ENCODE results near the gene MYO7B.
A peak's percentile ranks its signal among the peaks of the same experiment; 100 is the strongest.

Gene MYO7B

GRCh38 chr2:127588241-127588640 is 52.8 kb downstream of the MYO7B start:
- no peak for DNase-seq (ENCODE audit: low spot score)

- no peak for DNase-seq (ENCODE audit: low spot score)
These were observed 53.9 kb downstream of the MYO7B start for GRCh38 chr2:127589358-127589757.

- no peak for DNase-seq (ENCODE audit: low spot score)
These were observed 54.4 kb downstream of the MYO7B start for GRCh38 chr2:127589841-127590240.

GRCh38 chr2:127590386-127591190 is 55.1 kb downstream of the MYO7B start:
- DNase-seq (ENCODE audit: low spot score) = no peak

- DNase-seq (ENCODE audit: low spot score) = peak; percentile 34
These were observed 55.9 kb downstream of the MYO7B start for GRCh38 chr2:127591221-127591923.

- DNase-seq (ENCODE audit: low spot score) = no peak
These were observed 57.3 kb downstream of the MYO7B start for GRCh38 chr2:127592761-127593227.

GRCh38 chr2:127593228-127594115 is 58.0 kb downstream of the MYO7B start:
- DNase-seq (ENCODE audit: low spot score) = no peak

- DNase-seq (ENCODE audit: low spot score) = no peak
These were observed 58.7 kb downstream of the MYO7B start for GRCh38 chr2:127594116-127594591.

GRCh38 chr2:127596311-127597045 is 61.0 kb downstream of the MYO7B start:
- no peak for DNase-seq (ENCODE audit: low spot score)

GRCh38 chr2:127597046-127597983 is 61.8 kb downstream of the MYO7B start:
- no peak for DNase-seq (ENCODE audit: low spot score)

- no peak for DNase-seq (ENCODE audit: low spot score)
These were observed 62.5 kb downstream of the MYO7B start for GRCh38 chr2:127597984-127598380.

- no peak for DNase-seq (ENCODE audit: low spot score)
These were observed 63.2 kb downstream of the MYO7B start for GRCh38 chr2:127598711-127599110.

- no peak for DNase-seq (ENCODE audit: low spot score)
These were observed 63.7 kb downstream of the MYO7B start for GRCh38 chr2:127599211-127599610.

GRCh38 chr2:127604986-127605385 is 69.5 kb downstream of the MYO7B start:
- no peak for DNase-seq (ENCODE audit: low spot score)

- DNase-seq (ENCODE audit: low spot score) = no peak
These were observed 70.3 kb downstream of the MYO7B start for GRCh38 chr2:127605691-127606263.

- no peak for DNase-seq (ENCODE audit: low spot score)
These were observed 71.3 kb downstream of the MYO7B start for GRCh38 chr2:127606625-127607398.

- no peak for DNase-seq (ENCODE audit: low spot score)
These were observed 72.0 kb downstream of the MYO7B start for GRCh38 chr2:127607399-127607908.

GRCh38 chr2:127608061-127609030 is 72.9 kb downstream of the MYO7B start:
- DNase-seq (ENCODE audit: low spot score) = no peak

Measured in putamen (tissue), 1 donor.